SIG-M5 (cell line): ENCODE measurements around the gene CLEC16A.

Experiments
- DNase-seq: peaks from one replicate; lab custom pipeline; 2025; lab: John Stamatoyannopoulos, UW

Gene CLEC16A

GRCh38 chr16:11020388-11020787, 76.0 kb downstream of the CLEC16A start:
- DNase-seq, result no peak

GRCh38 chr16:11020792-11021551, 76.6 kb downstream of the CLEC16A start:
- no peak for DNase-seq

- no peak for DNase-seq
Observed at GRCh38 chr16:11022002-11022401, 77.6 kb downstream of the CLEC16A start.

- no peak for DNase-seq
Observed at GRCh38 chr16:11023262-11024039, 79.1 kb downstream of the CLEC16A start.

- no peak for DNase-seq
Observed at GRCh38 chr16:11024333-11025053, 80.1 kb downstream of the CLEC16A start.

- DNase-seq, result no peak
Observed at GRCh38 chr16:11025120-11025531, 80.8 kb downstream of the CLEC16A start.

- no peak for DNase-seq
Observed at GRCh38 chr16:11029948-11030347, 85.6 kb downstream of the CLEC16A start.

GRCh38 chr16:11030990-11031510, 86.7 kb downstream of the CLEC16A start:
- no peak for DNase-seq

- DNase-seq, result no peak
Observed at GRCh38 chr16:11032000-11032921, 87.9 kb downstream of the CLEC16A start.

GRCh38 chr16:11032922-11033291, 88.5 kb downstream of the CLEC16A start:
- DNase-seq, result no peak

- no peak for DNase-seq
Observed at GRCh38 chr16:11033629-11034420, 89.5 kb downstream of the CLEC16A start.

GRCh38 chr16:11034481-11034931, 90.1 kb downstream of the CLEC16A start:
- DNase-seq, result no peak

- DNase-seq, result no peak
Observed at GRCh38 chr16:11035096-11035495, 90.7 kb downstream of the CLEC16A start.

- DNase-seq, result no peak
Observed at GRCh38 chr16:11036040-11036439, 91.7 kb downstream of the CLEC16A start.

- DNase-seq, result no peak
Observed at GRCh38 chr16:11036868-11037410, 92.6 kb downstream of the CLEC16A start.

- no peak for DNase-seq
Observed at GRCh38 chr16:11038305-11038704, 93.9 kb downstream of the CLEC16A start.

- DNase-seq, result no peak
Observed at GRCh38 chr16:11038777-11039176, 94.4 kb downstream of the CLEC16A start.

- no peak for DNase-seq
Observed at GRCh38 chr16:11039726-11040125, 95.4 kb downstream of the CLEC16A start.

- no peak for DNase-seq
Observed at GRCh38 chr16:11042191-11042590, 97.8 kb downstream of the CLEC16A start.

GRCh38 chr16:11045441-11045840, 101.1 kb downstream of the CLEC16A start:
- no peak for DNase-seq
